Ovary (tissue), 3 donors: ENCODE results near the gene KLHL18.

Experiments
- EP300 ChIP-seq: sonication (generic); formaldehyde crosslinking; IDR thresholded peaks from one replicate; pipeline ENCODE4 v1.6.1; 2017; ENCODE audit warnings: antibody characterized with exemption
- TF ChIP-seq, protein P1 (sequence below), 3 donors: fragments of 450-650 bp in 2 of 3; fragments of 200-600 bp in 1 of 3; IDR thresholded peaks; one replicate each; pipeline versions ENCODE4 v1.5.1 to v1.8.0; 2016 to 2022; ENCODE audit warnings: antibody characterized with exemption in 3 of 3, mild to moderate bottlenecking in 1 of 3
- donor health status: DM: no; HTN: no; CAD: no.

DNA sequence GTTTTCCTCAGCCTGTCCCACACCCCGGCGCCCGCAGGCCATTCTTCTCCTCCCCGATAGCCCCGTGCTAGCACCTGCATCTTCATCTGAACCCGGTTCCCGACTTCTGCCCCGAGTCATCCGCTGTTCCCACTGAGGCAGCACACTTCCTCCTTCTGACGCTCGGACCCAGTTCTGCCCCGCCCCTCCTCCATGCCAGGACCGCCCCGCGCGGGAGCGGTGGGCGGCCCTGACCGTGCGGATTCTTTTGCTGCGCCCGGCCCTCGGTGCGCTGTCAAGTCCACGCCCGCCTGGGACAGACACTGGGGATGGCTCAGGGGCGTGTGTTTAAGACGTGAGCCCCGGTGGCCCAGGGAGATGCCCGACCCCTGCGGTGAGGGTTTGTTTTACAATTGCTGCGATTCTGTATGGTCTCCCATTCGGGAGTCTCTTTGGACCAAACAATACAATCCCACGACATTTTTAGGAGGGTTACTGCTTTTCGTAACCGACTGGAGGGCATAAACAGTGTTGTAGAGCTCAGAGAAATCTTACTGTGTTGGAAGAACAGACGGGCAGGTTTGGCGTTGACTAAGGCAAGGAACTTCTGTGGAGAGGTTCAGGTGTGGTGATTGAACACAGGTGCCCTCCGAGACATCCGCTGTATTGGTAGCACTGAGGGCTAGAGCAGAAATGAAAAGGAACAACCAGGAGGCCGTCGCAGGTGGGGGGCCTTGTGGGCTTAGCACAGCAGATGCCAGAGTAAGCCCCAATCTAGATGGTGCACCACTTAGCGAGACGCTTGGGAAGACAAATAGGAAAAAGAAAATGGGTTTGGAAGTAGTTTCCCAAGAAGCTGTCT is 98.8 kb downstream of the KLHL18 start:
- TF ChIP-seq, protein P1, sequence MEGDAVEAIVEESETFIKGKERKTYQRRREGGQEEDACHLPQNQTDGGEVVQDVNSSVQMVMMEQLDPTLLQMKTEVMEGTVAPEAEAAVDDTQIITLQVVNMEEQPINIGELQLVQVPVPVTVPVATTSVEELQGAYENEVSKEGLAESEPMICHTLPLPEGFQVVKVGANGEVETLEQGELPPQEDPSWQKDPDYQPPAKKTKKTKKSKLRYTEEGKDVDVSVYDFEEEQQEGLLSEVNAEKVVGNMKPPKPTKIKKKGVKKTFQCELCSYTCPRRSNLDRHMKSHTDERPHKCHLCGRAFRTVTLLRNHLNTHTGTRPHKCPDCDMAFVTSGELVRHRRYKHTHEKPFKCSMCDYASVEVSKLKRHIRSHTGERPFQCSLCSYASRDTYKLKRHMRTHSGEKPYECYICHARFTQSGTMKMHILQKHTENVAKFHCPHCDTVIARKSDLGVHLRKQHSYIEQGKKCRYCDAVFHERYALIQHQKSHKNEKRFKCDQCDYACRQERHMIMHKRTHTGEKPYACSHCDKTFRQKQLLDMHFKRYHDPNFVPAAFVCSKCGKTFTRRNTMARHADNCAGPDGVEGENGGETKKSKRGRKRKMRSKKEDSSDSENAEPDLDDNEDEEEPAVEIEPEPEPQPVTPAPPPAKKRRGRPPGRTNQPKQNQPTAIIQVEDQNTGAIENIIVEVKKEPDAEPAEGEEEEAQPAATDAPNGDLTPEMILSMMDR (IDR thresholded peaks at IDR 0.05), result no peak
- TF ChIP-seq EP300, result no peak
